Activated CD4-positive, alpha-beta T cell treated with anti-CD3 and anti-CD28 coated beads, Interleukin-2, Interleukin-4, amounts not matched to agents 100 ng/mL and 50 ng/mL, durations not matched to agents 16 hours and 8 hours (primary cell): ENCODE measurements around the gene SPO11.
"Not testable (repeated sequence)": the region's sequence is repeated elsewhere in the genome, so short reads cannot be mapped to it uniquely, and the experiment has no call there.

Experiments
- DNase-seq: peaks from one replicate; pipeline ENCODE4 v3.0.0-alpha.2; 2020; ENCODE audit warnings: low spot score

Gene SPO11

GRCh38 chr20:57341663-57342062, 12.1 kb downstream of the SPO11 start:
- DNase-seq, result no peak

- DNase-seq, result no peak
Observed at GRCh38 chr20:57342829-57343228, 13.2 kb downstream of the SPO11 start.

- peak; percentile 68 for DNase-seq
Observed at GRCh38 chr20:57346477-57346876, 16.9 kb downstream of the SPO11 start.

- DNase-seq, result no peak
Observed at GRCh38 chr20:57347393-57347792, 17.8 kb downstream of the SPO11 start.

GRCh38 chr20:57348200-57348921, 18.8 kb downstream of the SPO11 start:
- not testable (repeated sequence) for DNase-seq

- DNase-seq, result not testable (repeated sequence)
Observed at GRCh38 chr20:57348922-57349574, 19.4 kb downstream of the SPO11 start.

- no peak for DNase-seq
Observed at GRCh38 chr20:57350081-57350710, 20.6 kb downstream of the SPO11 start.

- DNase-seq, result not testable (repeated sequence)
Observed at GRCh38 chr20:57350726-57351041, 21.1 kb downstream of the SPO11 start.

- DNase-seq, result peak; percentile 92
Observed at GRCh38 chr20:57351042-57351783, 21.6 kb downstream of the SPO11 start, which contains the start of gene RAE1. Gene RAE1, plus strand, starts transcription at chr20:57351255. Its CDS starts 2,784 bp downstream, at chr20:57354039.

- no peak for DNase-seq
Observed at GRCh38 chr20:57352305-57352704, 22.7 kb downstream of the SPO11 start.

GRCh38 chr20:57353351-57353750, 23.7 kb downstream of the SPO11 start:
- no peak for DNase-seq

GRCh38 chr20:57361517-57361916, 31.9 kb downstream of the SPO11 start:
- DNase-seq, result no peak

GRCh38 chr20:57364451-57364850, 34.8 kb downstream of the SPO11 start:
- DNase-seq, result no peak

GRCh38 chr20:57369596-57369995, 40.0 kb downstream of the SPO11 start:
- DNase-seq, result no peak

- DNase-seq, result no peak
Observed at GRCh38 chr20:57370316-57370715, 40.7 kb downstream of the SPO11 start.

- DNase-seq, result no peak
Observed at GRCh38 chr20:57371363-57371762, 41.8 kb downstream of the SPO11 start.

GRCh38 chr20:57372157-57372556, 42.6 kb downstream of the SPO11 start:
- DNase-seq, result no peak

GRCh38 chr20:57372581-57373350, 43.2 kb downstream of the SPO11 start:
- no peak for DNase-seq

- DNase-seq, result no peak
Observed at GRCh38 chr20:57374343-57374930, 44.8 kb downstream of the SPO11 start.

- DNase-seq, result no peak
Observed at GRCh38 chr20:57374931-57375651, 45.5 kb downstream of the SPO11 start.
